OCI-LY1 (cell line): ENCODE measurements around the gene PGF.

Experiments used
- H2AFZ ChIP-seq: fragments of 200-600 bp; sonication (generic), shearing (Covaris generic); 2 replicates; pipeline ENCODE4 v1.6.0; 2014; ENCODE audit warnings: antibody characterized with exemption, mild to moderate bottlenecking, low read length
- H3F3A ChIP-seq: fragments of 200-600 bp; sonication (generic), shearing (Covaris generic); 2 replicates; pipeline ENCODE4 v1.6.0; 2014; ENCODE audit warnings: mild to moderate bottlenecking, antibody characterized with exemption, low read length, moderate library complexity; ENCODE audit not compliant: insufficient read depth
- H3K27ac ChIP-seq: fragments of 200-600 bp; sonication (generic); 2 replicates; pipeline ENCODE4 v1.5.1; 2014; ENCODE audit warnings: low read length, mixed run types, mild to moderate bottlenecking, low read depth; ENCODE audit not compliant: poor library complexity, severe bottlenecking
- H3K27me3 ChIP-seq: fragments of 200-600 bp; sonication (generic); 2 replicates; pipeline ENCODE4 v1.6.0; 2014; ENCODE audit warnings: antibody characterized with exemption, mild to moderate bottlenecking, low read length, moderate library complexity; ENCODE audit not compliant: insufficient read depth
- H3K36me3 ChIP-seq: fragments of 200-600 bp; sonication (generic); 2 replicates; pipeline ENCODE4 v1.6.1; 2014; ENCODE audit warnings: mild to moderate bottlenecking, antibody characterized with exemption, low read length, moderate library complexity, mixed read lengths; ENCODE audit not compliant: insufficient read depth
- H3K4me1 ChIP-seq: fragments of 200-600 bp; sonication (generic); 2 replicates; pipeline ENCODE4 v1.5.1; 2014; ENCODE audit warnings: mild to moderate bottlenecking, low read length, moderate library complexity; ENCODE audit not compliant: insufficient read depth, severe bottlenecking
- H3K4me2 ChIP-seq: fragments of 200-600 bp; sonication (generic), shearing (Covaris generic); 2 replicates; pipeline ENCODE4 v1.6.1; 2014; ENCODE audit warnings: low read length
- H3K4me3 ChIP-seq: fragments of 200-600 bp; sonication (generic); 2 replicates; pipeline ENCODE4 v1.5.1; 2014; ENCODE audit warnings: low read length, low read depth, mild to moderate bottlenecking, mixed read lengths; ENCODE audit not compliant: poor library complexity, severe bottlenecking
- H3K79me2 ChIP-seq: fragments of 200-600 bp; shearing (Covaris generic); 2 replicates; pipeline ENCODE4 v1.6.1; 2016; ENCODE audit warnings: mixed run types, low read length, mixed read lengths; ENCODE audit not compliant: insufficient read depth
- H3K9ac ChIP-seq: fragments of 200-600 bp; sonication (generic), shearing (Covaris generic); 2 replicates; pipeline ENCODE4 v1.6.1; 2014; ENCODE audit warnings: mild to moderate bottlenecking, low read length, mixed read lengths
- H3K9me2 ChIP-seq: fragments of 200-600 bp; sonication (generic), shearing (Covaris generic); 2 replicates; pipeline ENCODE4 v1.6.1; 2014; ENCODE audit warnings: low read depth, mild to moderate bottlenecking, low read length, mixed read lengths
- H3K9me3 ChIP-seq: fragments of 200-600 bp; shearing (Covaris generic); 2 replicates; pipeline ENCODE4 v1.6.1; 2014; ENCODE audit warnings: low read length, mixed read lengths
- H4K20me1 ChIP-seq: fragments of 200-600 bp; sonication (generic), shearing (Covaris generic); 2 replicates; pipeline ENCODE4 v1.6.0; 2016; ENCODE audit warnings: mild to moderate bottlenecking, low read length; ENCODE audit not compliant: insufficient read depth
- CTCF ChIP-seq: fragments of 200-600 bp; sonication (generic), shearing (Covaris generic); IDR thresholded peaks from 2 replicates; pipeline ENCODE4 v1.5.1; 2017; ENCODE audit warnings: mild to moderate bottlenecking, antibody characterized with exemption, low read length, moderate library complexity, mixed read lengths
- EZH2 ChIP-seq: fragments of 200-600 bp; sonication (generic), shearing (Covaris generic); IDR thresholded peaks from 2 replicates; pipeline ENCODE4 v1.8.0; 2017; ENCODE audit warnings: borderline replicate concordance, mixed run types, mild to moderate bottlenecking, antibody characterized with exemption, low read length, moderate library complexity, mixed read lengths

PGF gene

GRCh38 chr14:74945261-74945851, 10.0 kb downstream of the PGF start:
- Histone ChIP-seq H3K4me3 (no peak overlapping the region), H3K4me1 (peaks cover 44% of the 10 kb centered on the region), H3K9me2 (no peaks in the 10 kb centered on the region), H3K4me2 (no peak overlapping the region), H3K36me3 (no peaks in the 10 kb centered on the region), H3K9me3 (no peaks in the 10 kb centered on the region), H3F3A (no peaks in the 10 kb centered on the region), H3K79me2 (no peaks in the 10 kb centered on the region), H2AFZ (no peak overlapping the region), H4K20me1 (no peaks in the 10 kb centered on the region), H3K27ac (no peak overlapping the region), H3K9ac (no peak overlapping the region), H3K27me3 (no peaks in the 10 kb centered on the region)
- TF ChIP-seq CTCF (peak; percentile 78), EZH2 (no peak)

- peak overlapping the region; percentile 70 for H3K27ac ChIP-seq
- no peak for TF ChIP-seq CTCF
These were observed 12.8 kb downstream of the PGF start for GRCh38 chr14:74942608-74943007.

GRCh38 chr14:74942181-74942580, 13.2 kb downstream of the PGF start:
- Histone ChIP-seq H3K9me2 (no peaks in the 10 kb centered on the region), H3K36me3 (no peaks in the 10 kb centered on the region), H3K27me3 (no peaks in the 10 kb centered on the region), H3K79me2 (no peaks in the 10 kb centered on the region), H3F3A (no peaks in the 10 kb centered on the region), H3K9me3 (no peaks in the 10 kb centered on the region), H3K27ac (peak overlapping the region; percentile 70), H3K4me1 (peaks cover 50% of the 10 kb centered on the region), H3K9ac (peak overlapping the region; percentile 52), H3K4me2 (peak overlapping the region; percentile 67), H4K20me1 (no peaks in the 10 kb centered on the region), H3K4me3 (peak overlapping the region; percentile 43), H2AFZ (peak overlapping the region; percentile 86; the same call in 1 of the 2 replicates)
- TF ChIP-seq CTCF: no peak
- TF ChIP-seq EZH2: no peak

More at GRCh38 chr14:74942608-74943007, 12.8 kb downstream of the PGF start:
- Histone ChIP-seq H3K79me2 (no peaks in the 10 kb centered on the region), H3K9ac (peak overlapping the region; percentile 52), H3F3A (no peaks in the 10 kb centered on the region), H3K4me1 (peaks cover 50% of the 10 kb centered on the region), H3K27me3 (no peaks in the 10 kb centered on the region), H3K9me2 (no peaks in the 10 kb centered on the region), H3K36me3 (no peaks in the 10 kb centered on the region), H3K4me3 (peak overlapping the region; percentile 43), H3K4me2 (peak overlapping the region; percentile 67), H3K9me3 (no peaks in the 10 kb centered on the region), H4K20me1 (no peaks in the 10 kb centered on the region), H2AFZ (peak overlapping the region; percentile 86)
